Thyroid gland (tissue), 4 donors: Measurements from ENCODE around the gene SEMA3C.

ENCODE experiments used
- CTCF ChIP-seq, 6 experiments: fragments of 200-600 bp in 3 of 6; fragments of 450-650 bp in 3 of 6; sonication (generic) in 3 of 6; IDR thresholded peaks; one replicate each; pipeline ENCODE4 v1.5.1; 2016 to 2019; ENCODE audit warnings: antibody characterized with exemption in 6 of 6, mild to moderate bottlenecking in 2 of 6, inconsistent platforms in 1 of 6, moderate library complexity in 1 of 6
- POLR2A ChIP-seq, 2 donors: fragments of 450-650 bp; IDR thresholded peaks; one replicate each; pipeline ENCODE4 v1.6.1; 2017; ENCODE audit warnings: antibody characterized with exemption in 2 of 2, mild to moderate bottlenecking in 2 of 2, moderate library complexity in 1 of 2

- TF ChIP-seq CTCF (IDR thresholded peaks at IDR 0.05) = no peak
- no peak for TF ChIP-seq POLR2A (IDR thresholded peaks at IDR 0.05)
Measured at GRCh38 chr7:80807166-80807900, 111.5 kb downstream of the SEMA3C start.
